Measurements from ENCODE around the gene ABCC4.

GRCh38 chr13:95122063-95122462 is 179.2 kb downstream of the ABCC4 start:
- no peak for TF ChIP-seq POLR2AphosphoS5 (IDR thresholded peaks at IDR 0.05; ENCODE audit: borderline replicate concordance, low read depth, low read length)
- TF ChIP-seq EZH2 (IDR thresholded peaks at IDR 0.05) = no peak

Data from SK-N-MC (cell line).